OCI-LY3 (cell line): ENCODE data around the gene ARHGEF4.

Experiments
- EZH2phosphoT487 ChIP-seq: fragments of 200-600 bp; shearing (Covaris generic); IDR thresholded peaks from 2 replicates; pipeline ENCODE4 v1.6.1; 2018; ENCODE audit warnings: antibody characterized with exemption, mixed run types, low read depth
- TF ChIP-seq, protein P1 (sequence below): fragments of 200-600, 300-600 bp; sonication (generic); IDR thresholded peaks from 2 replicates; pipeline ENCODE4 v1.5.1; 2014; ENCODE audit warnings: antibody characterized with exemption, low read length, low read depth

- TF ChIP-seq, protein P1, sequence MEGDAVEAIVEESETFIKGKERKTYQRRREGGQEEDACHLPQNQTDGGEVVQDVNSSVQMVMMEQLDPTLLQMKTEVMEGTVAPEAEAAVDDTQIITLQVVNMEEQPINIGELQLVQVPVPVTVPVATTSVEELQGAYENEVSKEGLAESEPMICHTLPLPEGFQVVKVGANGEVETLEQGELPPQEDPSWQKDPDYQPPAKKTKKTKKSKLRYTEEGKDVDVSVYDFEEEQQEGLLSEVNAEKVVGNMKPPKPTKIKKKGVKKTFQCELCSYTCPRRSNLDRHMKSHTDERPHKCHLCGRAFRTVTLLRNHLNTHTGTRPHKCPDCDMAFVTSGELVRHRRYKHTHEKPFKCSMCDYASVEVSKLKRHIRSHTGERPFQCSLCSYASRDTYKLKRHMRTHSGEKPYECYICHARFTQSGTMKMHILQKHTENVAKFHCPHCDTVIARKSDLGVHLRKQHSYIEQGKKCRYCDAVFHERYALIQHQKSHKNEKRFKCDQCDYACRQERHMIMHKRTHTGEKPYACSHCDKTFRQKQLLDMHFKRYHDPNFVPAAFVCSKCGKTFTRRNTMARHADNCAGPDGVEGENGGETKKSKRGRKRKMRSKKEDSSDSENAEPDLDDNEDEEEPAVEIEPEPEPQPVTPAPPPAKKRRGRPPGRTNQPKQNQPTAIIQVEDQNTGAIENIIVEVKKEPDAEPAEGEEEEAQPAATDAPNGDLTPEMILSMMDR = no peak
- TF ChIP-seq EZH2phosphoT487 = no peak
Observed at GRCh38 chr2:131039535-131039907, 202.8 kb downstream of the ARHGEF4 start.
